Neural cell (in vitro differentiated cells): ENCODE data around the gene TMPRSS4.

Source experiments
- EP300 ChIP-seq: fragments of 450-650 bp; conservative IDR thresholded peaks from 2 replicates; pipeline ENCODE4 v1.6.1; 2014; ENCODE audit warnings: antibody characterized with exemption, mild to moderate bottlenecking, moderate library complexity; ENCODE audit not compliant: poor library complexity, severe bottlenecking
- EZH2 ChIP-seq: fragments of 200-600, 300-800 bp; shearing (Covaris generic), sonication (generic); IDR thresholded peaks from 2 replicates; pipeline ENCODE4 v1.6.1; 2014; ENCODE audit warnings: antibody characterized with exemption, low read length, borderline replicate concordance, mild to moderate bottlenecking; ENCODE audit not compliant: insufficient read depth, poor library complexity, severe bottlenecking
- MXI1 ChIP-seq: fragments of 450-650 bp; conservative IDR thresholded peaks from 2 replicates; pipeline ENCODE4 v1.6.1; 2014; ENCODE audit warnings: antibody characterized with exemption, mild to moderate bottlenecking; ENCODE audit not compliant: poor library complexity, severe bottlenecking
- POLR2AphosphoS5 ChIP-seq: IDR thresholded peaks from 2 replicates; pipeline ENCODE4 v1.6.1; 2012
- RAD21 ChIP-seq: fragments of 450-650 bp; conservative IDR thresholded peaks from 2 replicates; pipeline ENCODE4 v1.6.1; 2014; ENCODE audit warnings: antibody characterized with exemption, mild to moderate bottlenecking, moderate library complexity
- SMC3 ChIP-seq: fragments of 450-650 bp; conservative IDR thresholded peaks from 2 replicates; pipeline ENCODE4 v1.6.1; 2014; ENCODE audit warnings: antibody characterized with exemption, mild to moderate bottlenecking, moderate library complexity; ENCODE audit not compliant: poor library complexity
- TAF1 ChIP-seq: IDR thresholded peaks from 2 replicates; pipeline ENCODE4 v1.6.1; 2012; ENCODE audit warnings: low read depth
- TF ChIP-seq, protein P1 (sequence below): fragments of 450-650 bp; IDR thresholded peaks from 2 replicates; pipeline ENCODE4 v1.5.1; 2014; ENCODE audit warnings: antibody characterized with exemption, mild to moderate bottlenecking, moderate library complexity; ENCODE audit not compliant: poor library complexity, severe bottlenecking
- TF ChIP-seq, protein P2 (sequence below): IDR thresholded peaks from 2 replicates; pipeline ENCODE4 v1.6.1; 2012; ENCODE audit warnings: borderline replicate concordance

DNA sequence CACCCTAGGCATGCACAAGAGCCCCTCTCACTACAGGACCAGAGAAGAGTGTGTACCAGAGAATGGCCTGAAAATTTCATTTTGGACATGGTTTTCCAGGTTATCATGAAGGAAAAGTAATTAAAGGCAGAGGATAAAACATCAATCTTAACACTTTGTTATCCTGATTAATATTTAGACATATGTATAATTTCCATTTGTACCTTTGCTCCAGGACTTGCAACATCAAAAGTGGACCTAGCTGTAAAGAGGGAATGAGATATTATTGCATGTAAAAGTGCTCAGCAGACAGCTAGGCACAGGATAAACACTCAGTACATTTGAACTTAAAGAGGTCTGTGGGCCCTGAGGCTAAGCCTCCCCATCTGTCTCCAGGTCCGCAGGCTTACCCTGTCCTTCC, 77.8 kb downstream of the TMPRSS4 start:
- TF ChIP-seq, protein P1, sequence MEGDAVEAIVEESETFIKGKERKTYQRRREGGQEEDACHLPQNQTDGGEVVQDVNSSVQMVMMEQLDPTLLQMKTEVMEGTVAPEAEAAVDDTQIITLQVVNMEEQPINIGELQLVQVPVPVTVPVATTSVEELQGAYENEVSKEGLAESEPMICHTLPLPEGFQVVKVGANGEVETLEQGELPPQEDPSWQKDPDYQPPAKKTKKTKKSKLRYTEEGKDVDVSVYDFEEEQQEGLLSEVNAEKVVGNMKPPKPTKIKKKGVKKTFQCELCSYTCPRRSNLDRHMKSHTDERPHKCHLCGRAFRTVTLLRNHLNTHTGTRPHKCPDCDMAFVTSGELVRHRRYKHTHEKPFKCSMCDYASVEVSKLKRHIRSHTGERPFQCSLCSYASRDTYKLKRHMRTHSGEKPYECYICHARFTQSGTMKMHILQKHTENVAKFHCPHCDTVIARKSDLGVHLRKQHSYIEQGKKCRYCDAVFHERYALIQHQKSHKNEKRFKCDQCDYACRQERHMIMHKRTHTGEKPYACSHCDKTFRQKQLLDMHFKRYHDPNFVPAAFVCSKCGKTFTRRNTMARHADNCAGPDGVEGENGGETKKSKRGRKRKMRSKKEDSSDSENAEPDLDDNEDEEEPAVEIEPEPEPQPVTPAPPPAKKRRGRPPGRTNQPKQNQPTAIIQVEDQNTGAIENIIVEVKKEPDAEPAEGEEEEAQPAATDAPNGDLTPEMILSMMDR = no peak
- TF ChIP-seq, protein P2, sequence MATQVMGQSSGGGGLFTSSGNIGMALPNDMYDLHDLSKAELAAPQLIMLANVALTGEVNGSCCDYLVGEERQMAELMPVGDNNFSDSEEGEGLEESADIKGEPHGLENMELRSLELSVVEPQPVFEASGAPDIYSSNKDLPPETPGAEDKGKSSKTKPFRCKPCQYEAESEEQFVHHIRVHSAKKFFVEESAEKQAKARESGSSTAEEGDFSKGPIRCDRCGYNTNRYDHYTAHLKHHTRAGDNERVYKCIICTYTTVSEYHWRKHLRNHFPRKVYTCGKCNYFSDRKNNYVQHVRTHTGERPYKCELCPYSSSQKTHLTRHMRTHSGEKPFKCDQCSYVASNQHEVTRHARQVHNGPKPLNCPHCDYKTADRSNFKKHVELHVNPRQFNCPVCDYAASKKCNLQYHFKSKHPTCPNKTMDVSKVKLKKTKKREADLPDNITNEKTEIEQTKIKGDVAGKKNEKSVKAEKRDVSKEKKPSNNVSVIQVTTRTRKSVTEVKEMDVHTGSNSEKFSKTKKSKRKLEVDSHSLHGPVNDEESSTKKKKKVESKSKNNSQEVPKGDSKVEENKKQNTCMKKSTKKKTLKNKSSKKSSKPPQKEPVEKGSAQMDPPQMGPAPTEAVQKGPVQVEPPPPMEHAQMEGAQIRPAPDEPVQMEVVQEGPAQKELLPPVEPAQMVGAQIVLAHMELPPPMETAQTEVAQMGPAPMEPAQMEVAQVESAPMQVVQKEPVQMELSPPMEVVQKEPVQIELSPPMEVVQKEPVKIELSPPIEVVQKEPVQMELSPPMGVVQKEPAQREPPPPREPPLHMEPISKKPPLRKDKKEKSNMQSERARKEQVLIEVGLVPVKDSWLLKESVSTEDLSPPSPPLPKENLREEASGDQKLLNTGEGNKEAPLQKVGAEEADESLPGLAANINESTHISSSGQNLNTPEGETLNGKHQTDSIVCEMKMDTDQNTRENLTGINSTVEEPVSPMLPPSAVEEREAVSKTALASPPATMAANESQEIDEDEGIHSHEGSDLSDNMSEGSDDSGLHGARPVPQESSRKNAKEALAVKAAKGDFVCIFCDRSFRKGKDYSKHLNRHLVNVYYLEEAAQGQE = no peak
- no peak for TF ChIP-seq RAD21
- no peak for TF ChIP-seq POLR2AphosphoS5
- TF ChIP-seq EZH2 = no peak
- TF ChIP-seq EP300 = no peak
- TF ChIP-seq MXI1 = no peak
- no peak for TF ChIP-seq SMC3
- TF ChIP-seq TAF1 = no peak
